HL-60 (cell line): Measurements from ENCODE around the gene CLC.
"Not testable (repeated sequence)": the region's sequence is repeated elsewhere in the genome, so short reads cannot be mapped to it uniquely, and the experiment has no call there.

Experiments
- DNase-seq, 2 experiments: peaks; one replicate each; pipeline ENCODE4 v3.0.0-alpha.2; 2010 to 2020; ENCODE audit warnings: low read depth in 1 of 2, low spot score in 1 of 2
- H3K27ac ChIP-seq: fragments of 250-450 bp; sonication (Bioruptor Pico); replicated peaks from 2 replicates; pipeline ENCODE4 v1.5.1; 2020; ENCODE audit warnings: mild to moderate bottlenecking, moderate library complexity
- H3K27me3 ChIP-seq: fragments of 250-450 bp; sonication (Bioruptor Pico); 2 replicates; pipeline ENCODE4 v1.5.1; 2021; ENCODE audit warnings: mild to moderate bottlenecking, moderate library complexity; ENCODE audit not compliant: insufficient read depth, poor library complexity, severe bottlenecking
- H3K4me3 ChIP-seq: replicated peaks from 2 replicates; pipeline ENCODE4 v1.5.1; 2011; ENCODE audit warnings: mild to moderate bottlenecking, control low read depth, low read length; ENCODE audit not compliant: insufficient read depth
- GABPA ChIP-seq: IDR thresholded peaks from 2 replicates; pipeline ENCODE4 v1.6.1; 2012; ENCODE audit warnings: low read depth
- POLR2AphosphoS5 ChIP-seq: IDR thresholded peaks from 2 replicates; pipeline ENCODE4 v1.6.1; 2012; ENCODE audit warnings: low read depth
- SPI1 ChIP-seq: IDR thresholded peaks from 2 replicates; pipeline ENCODE4 v1.6.1; 2012; ENCODE audit warnings: low read depth, mild to moderate bottlenecking, borderline replicate concordance
- TF ChIP-seq, protein P1 (sequence below): IDR thresholded peaks from 2 replicates; pipeline ENCODE4 v1.6.1; 2012; ENCODE audit warnings: low read depth; ENCODE audit not compliant: insufficient replicate concordance
- TF ChIP-seq, protein P2 (sequence below): IDR thresholded peaks from one replicate; pipeline ENCODE4 v1.5.1; 2011; ENCODE audit warnings: low read length, control low read depth, inconsistent platforms; ENCODE audit not compliant: insufficient read depth

Gene CLC

DNA sequence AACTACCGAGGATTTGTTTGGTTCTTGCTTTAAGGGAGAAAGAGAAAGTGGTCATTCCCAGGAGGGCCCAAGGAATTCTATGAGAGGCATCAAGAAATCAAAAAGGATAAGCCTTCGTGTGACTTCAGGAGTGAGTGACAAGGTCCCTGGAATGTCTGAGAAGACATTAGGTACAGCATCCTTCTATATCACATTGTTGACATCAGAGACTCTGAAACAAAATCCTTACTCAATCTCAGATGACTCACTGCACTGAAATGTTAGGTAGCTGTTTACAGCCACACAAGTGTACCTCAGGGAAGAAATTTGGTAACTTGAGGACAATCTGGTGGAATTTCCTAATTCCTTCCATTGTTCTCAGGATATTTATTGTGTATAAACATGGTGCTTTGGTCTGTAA, 41.4 kb downstream of the CLC start:
- H3K27me3 ChIP-seq = peaks cover 2% of the 10 kb centered on the region
- no peak for DNase-seq
- TF ChIP-seq, protein P1, sequence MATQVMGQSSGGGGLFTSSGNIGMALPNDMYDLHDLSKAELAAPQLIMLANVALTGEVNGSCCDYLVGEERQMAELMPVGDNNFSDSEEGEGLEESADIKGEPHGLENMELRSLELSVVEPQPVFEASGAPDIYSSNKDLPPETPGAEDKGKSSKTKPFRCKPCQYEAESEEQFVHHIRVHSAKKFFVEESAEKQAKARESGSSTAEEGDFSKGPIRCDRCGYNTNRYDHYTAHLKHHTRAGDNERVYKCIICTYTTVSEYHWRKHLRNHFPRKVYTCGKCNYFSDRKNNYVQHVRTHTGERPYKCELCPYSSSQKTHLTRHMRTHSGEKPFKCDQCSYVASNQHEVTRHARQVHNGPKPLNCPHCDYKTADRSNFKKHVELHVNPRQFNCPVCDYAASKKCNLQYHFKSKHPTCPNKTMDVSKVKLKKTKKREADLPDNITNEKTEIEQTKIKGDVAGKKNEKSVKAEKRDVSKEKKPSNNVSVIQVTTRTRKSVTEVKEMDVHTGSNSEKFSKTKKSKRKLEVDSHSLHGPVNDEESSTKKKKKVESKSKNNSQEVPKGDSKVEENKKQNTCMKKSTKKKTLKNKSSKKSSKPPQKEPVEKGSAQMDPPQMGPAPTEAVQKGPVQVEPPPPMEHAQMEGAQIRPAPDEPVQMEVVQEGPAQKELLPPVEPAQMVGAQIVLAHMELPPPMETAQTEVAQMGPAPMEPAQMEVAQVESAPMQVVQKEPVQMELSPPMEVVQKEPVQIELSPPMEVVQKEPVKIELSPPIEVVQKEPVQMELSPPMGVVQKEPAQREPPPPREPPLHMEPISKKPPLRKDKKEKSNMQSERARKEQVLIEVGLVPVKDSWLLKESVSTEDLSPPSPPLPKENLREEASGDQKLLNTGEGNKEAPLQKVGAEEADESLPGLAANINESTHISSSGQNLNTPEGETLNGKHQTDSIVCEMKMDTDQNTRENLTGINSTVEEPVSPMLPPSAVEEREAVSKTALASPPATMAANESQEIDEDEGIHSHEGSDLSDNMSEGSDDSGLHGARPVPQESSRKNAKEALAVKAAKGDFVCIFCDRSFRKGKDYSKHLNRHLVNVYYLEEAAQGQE = no peak
- TF ChIP-seq GABPA (no peak), POLR2AphosphoS5 (no peak), SPI1 (no peak)
- TF ChIP-seq, protein P2, sequence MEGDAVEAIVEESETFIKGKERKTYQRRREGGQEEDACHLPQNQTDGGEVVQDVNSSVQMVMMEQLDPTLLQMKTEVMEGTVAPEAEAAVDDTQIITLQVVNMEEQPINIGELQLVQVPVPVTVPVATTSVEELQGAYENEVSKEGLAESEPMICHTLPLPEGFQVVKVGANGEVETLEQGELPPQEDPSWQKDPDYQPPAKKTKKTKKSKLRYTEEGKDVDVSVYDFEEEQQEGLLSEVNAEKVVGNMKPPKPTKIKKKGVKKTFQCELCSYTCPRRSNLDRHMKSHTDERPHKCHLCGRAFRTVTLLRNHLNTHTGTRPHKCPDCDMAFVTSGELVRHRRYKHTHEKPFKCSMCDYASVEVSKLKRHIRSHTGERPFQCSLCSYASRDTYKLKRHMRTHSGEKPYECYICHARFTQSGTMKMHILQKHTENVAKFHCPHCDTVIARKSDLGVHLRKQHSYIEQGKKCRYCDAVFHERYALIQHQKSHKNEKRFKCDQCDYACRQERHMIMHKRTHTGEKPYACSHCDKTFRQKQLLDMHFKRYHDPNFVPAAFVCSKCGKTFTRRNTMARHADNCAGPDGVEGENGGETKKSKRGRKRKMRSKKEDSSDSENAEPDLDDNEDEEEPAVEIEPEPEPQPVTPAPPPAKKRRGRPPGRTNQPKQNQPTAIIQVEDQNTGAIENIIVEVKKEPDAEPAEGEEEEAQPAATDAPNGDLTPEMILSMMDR = no peak
- H3K4me3 ChIP-seq = no peak overlapping the region
- no peak overlapping the region for H3K27ac ChIP-seq

DNA sequence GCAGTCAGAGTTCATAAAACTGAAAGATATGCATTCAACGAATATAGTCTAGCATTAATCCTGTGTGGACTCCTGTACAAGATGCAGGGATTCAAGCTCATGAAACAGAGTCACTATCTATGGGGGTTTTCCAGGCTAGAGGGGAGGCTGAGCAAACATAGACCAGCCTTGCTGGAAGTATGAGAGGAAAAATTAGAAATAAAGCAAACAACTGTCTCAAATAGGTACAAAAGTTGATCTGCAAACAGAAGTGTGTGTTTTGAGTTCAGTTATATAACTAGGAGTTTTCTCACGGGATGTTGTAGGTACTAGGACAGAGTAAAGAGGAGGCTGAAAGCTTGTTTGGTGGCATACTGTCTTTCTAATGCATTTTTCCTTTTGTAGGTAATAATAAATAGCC, 42.1 kb downstream of the CLC start:
- no peak overlapping the region for H3K27ac ChIP-seq
- no peak for DNase-seq
- TF ChIP-seq SPI1 = no peak
- TF ChIP-seq, protein P1 = no peak
- TF ChIP-seq, protein P2 = no peak
- no peak for TF ChIP-seq POLR2AphosphoS5
- no peak for TF ChIP-seq GABPA
- H3K27me3 ChIP-seq = peaks cover 2% of the 10 kb centered on the region
- H3K4me3 ChIP-seq = no peak overlapping the region

DNA sequence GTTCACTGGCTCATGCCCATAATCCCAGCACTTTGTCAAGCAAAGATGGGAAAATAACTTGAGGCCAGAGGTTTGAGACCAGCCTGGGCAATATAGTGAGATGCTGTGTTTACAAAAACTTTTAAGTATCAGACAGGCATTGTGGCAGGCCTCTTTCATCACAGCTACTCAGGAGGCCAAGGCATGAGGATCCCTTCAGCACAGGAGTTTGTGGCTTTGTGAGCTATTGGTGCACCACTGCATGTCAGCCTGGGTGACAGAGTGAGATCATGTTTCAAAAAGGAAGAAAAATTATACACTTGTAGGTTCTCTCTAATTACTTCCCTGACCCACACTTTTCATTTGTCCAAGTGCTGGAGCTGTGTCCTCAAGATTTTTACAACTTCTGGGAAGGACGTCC, 45.0 kb downstream of the CLC start:
- Histone ChIP-seq H3K4me3 (no peak overlapping the region), H3K27ac (no peak overlapping the region), H3K27me3 (no peaks in the 10 kb centered on the region)
- DNase-seq = no peak
- TF ChIP-seq, protein P2 = no peak
- no peak for TF ChIP-seq SPI1

DNA sequence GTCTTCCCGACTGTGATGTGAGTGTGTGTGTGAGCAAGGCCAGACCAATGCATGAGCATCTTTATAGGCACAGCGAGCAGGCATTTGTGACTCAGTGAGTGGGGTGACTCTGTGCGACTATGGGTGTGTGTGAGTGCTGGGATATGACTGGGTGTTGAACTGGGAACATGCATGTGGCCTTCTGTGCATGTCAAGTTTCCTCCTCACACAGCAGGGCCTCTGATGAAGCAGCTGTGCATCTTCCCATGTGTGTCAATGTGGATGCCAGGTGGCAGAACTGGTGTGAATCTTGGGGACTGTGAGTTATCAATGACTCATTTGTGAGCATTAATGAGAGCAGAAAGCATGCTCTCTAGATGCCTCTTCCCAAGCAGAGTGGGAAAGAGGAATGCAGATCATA, 45.7 kb downstream of the CLC start:
- no peak for DNase-seq
- Histone ChIP-seq H3K27me3 (no peaks in the 10 kb centered on the region), H3K4me3 (no peak overlapping the region), H3K27ac (no peak overlapping the region)
- TF ChIP-seq GABPA (no peak), SPI1 (no peak), POLR2AphosphoS5 (no peak)
- TF ChIP-seq, protein P2 = no peak
- TF ChIP-seq, protein P1 = no peak

DNA sequence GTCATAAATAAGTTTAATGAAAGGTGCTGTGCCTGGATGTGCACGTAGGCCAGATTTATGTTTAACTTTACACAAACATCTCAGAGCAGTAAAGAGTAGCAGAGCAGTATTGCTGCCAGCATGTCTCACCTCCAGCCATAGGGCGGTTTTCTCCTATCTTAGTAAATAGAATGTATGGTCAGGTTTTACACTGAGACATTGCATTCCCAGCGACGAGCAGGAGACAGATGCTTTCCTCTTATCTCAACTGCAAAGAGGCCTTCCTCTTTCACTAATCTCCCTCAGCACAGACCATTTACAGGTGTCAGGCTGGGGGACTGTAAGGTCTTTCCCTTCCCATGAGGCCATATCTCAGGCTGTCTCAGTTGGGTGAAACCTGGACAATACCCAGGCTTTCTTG, 49.2 kb downstream of the CLC start:
- H3K27ac ChIP-seq, H3K4me3 ChIP-seq, DNase-seq, H3K27me3 ChIP-seq: not testable (repeated sequence)
